SJCRH30 (cell line): ENCODE data around the gene SORD. TPM values are rescaled to one million over a fixed set of nuclear protein-coding genes. Genes with fewer than 3 reads are reported as not detected.
A peak's percentile ranks its signal among the peaks of the same experiment; 100 is the strongest.

Source experiments
- DNase-seq, 2 experiments: peaks; one replicate each; pipeline ENCODE4 v3.0.0-alpha.2; 2015 to 2020
- H3K27ac ChIP-seq: fragments of 250-450 bp; sonication (Bioruptor Pico); 2 replicates; pipeline ENCODE4 v1.5.1; 2020; ENCODE audit warnings: mild to moderate bottlenecking, moderate library complexity
- H3K27me3 ChIP-seq: fragments of 250-450 bp; sonication (Bioruptor Pico); 2 replicates; pipeline ENCODE4 v1.5.1; 2020; ENCODE audit warnings: mild to moderate bottlenecking, moderate library complexity
- H3K36me3 ChIP-seq: fragments of 250-450 bp; sonication (Bioruptor Pico); 2 replicates; pipeline ENCODE4 v1.5.1; 2020; ENCODE audit warnings: mild to moderate bottlenecking, moderate library complexity
- H3K4me1 ChIP-seq: fragments of 250-450 bp; sonication (Bioruptor Pico); 2 replicates; pipeline ENCODE4 v1.5.1; 2020; ENCODE audit warnings: mild to moderate bottlenecking, moderate library complexity
- H3K4me3 ChIP-seq: fragments of 250-450 bp; sonication (Bioruptor Pico); 2 replicates; pipeline ENCODE4 v1.5.1; 2020; ENCODE audit warnings: mild to moderate bottlenecking, moderate library complexity
- H3K9me3 ChIP-seq: fragments of 250-450 bp; sonication (Bioruptor Pico); replicated peaks from 2 replicates; pipeline ENCODE4 v1.5.1; 2020; ENCODE audit warnings: mild to moderate bottlenecking, moderate library complexity
- total RNA-seq: library from RNA; depleted of rRNA; stranded (reverse); fragments of >200 nt; shearing (Covaris generic); gene quantifications from 2 replicates; pipeline ENCODE4 v1.2.3, GENCODE V29; 2014; rRNA removed

The SORD gene
- total RNA-seq, 1 experiment from 2014 or later, result 48.8 TPM

- H3K27ac ChIP-seq, result no peak overlapping the region
These were observed 97.3 kb downstream of the SORD start for GRCh38 chr15:45120081-45120972.

DNA sequence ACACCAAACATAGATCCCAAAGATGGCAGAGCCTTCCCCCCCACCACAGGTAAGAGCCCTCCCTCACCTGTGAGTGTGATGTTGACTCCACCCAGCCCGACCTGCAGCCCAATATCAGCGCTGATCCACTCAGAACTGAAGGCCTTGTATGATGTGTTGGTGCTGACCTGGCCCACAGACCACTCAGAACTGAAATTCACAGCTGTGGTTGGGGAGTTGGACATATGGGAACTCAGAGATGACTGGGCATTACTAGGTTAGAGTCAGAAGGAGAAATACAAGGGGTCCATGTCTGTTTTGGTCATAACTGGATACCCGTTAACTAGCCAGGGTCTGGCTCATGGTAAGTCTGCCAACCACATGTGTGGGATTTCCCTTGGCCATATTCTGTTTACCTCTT lies 98.0 kb downstream of the SORD start:
- Histone ChIP-seq H3K4me1 (no peaks in the 10 kb centered on the region), H3K27me3 (no peaks in the 10 kb centered on the region; the same call in 1 of the 2 replicates), H3K4me3 (no peak overlapping the region), H3K36me3 (no peaks in the 10 kb centered on the region), H3K9me3 (no peaks in the 10 kb centered on the region), H3K27ac (no peak overlapping the region)
- DNase-seq, result no peak

More at GRCh38 chr15:45120081-45120972, 97.3 kb downstream of the SORD start:
- H3K27me3 ChIP-seq, result no peaks in the 10 kb centered on the region; the same call in 1 of the 2 replicates
- no peaks in the 10 kb centered on the region for H3K9me3 ChIP-seq
- no peaks in the 10 kb centered on the region for H3K36me3 ChIP-seq
- H3K4me3 ChIP-seq, result no peak overlapping the region
- DNase-seq, result no peak
- no peaks in the 10 kb centered on the region for H3K4me1 ChIP-seq

DNA sequence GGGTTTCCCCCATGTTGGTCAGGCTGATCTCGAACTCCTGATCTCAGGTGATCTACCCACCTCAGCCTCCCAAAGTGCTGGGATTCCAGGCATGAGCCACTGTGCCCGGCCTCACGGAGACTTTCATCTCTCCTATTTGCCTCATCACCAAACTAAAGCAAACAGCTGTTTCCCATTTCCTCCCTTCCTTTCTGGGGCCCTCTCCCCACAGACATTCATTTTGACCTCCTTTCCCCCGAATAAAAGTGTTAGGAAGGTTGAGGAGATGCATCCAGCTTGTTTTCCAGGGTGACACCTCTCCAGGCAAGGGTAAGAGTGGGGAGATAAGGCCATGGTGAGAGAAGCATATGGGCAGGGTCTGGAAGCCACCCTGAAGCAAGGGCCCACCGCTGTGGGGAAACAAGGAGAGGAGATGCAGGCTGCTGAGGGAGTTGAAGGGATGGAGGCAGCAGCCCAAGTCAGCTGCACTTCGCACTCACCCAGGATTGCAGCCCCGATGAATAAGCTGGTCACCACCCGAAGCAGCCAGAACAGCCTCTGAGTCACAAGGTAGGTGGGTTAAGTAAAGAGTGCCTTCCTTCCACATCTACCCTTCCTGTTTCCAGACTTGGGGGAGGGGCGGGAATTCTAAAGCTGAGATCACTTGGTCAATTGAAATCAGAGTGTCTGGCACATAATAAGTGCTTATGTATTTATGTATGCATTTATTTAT lies 98.9 kb downstream of the SORD start:
- no peak for DNase-seq
- Histone ChIP-seq H3K27ac (no peak overlapping the region), H3K27me3 (no peaks in the 10 kb centered on the region; the same call in 1 of the 2 replicates), H3K9me3 (no peaks in the 10 kb centered on the region), H3K36me3 (no peaks in the 10 kb centered on the region), H3K4me1 (no peaks in the 10 kb centered on the region), H3K4me3 (no peak overlapping the region)

DNA sequence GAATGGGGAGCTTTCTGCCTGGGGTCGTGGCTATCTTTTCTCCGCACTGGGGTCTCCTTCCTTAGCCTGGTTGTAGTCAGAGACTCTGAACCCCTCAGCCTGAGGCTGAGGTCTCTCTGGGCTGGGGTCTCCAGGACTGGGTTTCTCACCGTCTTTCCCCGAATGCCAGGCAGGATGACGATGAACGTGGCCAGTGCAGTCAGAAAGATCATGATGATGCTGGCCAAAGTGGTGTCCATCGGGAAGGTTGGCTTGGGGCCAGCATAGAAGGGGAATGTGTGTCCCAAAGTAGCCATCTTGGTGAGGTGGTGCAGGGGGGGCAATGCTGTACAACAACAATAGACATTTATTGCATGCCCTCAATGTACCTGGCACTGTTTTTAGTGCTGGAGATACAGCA lies 99.7 kb downstream of the SORD start:
- H3K4me1 ChIP-seq, result no peaks in the 10 kb centered on the region
- DNase-seq, result no peak
- no peak overlapping the region for H3K4me3 ChIP-seq
- peaks cover 4% of the 10 kb centered on the region; the same call in 1 of the 2 replicates for H3K27me3 ChIP-seq
- H3K27ac ChIP-seq, result no peak overlapping the region
- H3K36me3 ChIP-seq, result no peaks in the 10 kb centered on the region
- H3K9me3 ChIP-seq, result no peaks in the 10 kb centered on the region

DNA sequence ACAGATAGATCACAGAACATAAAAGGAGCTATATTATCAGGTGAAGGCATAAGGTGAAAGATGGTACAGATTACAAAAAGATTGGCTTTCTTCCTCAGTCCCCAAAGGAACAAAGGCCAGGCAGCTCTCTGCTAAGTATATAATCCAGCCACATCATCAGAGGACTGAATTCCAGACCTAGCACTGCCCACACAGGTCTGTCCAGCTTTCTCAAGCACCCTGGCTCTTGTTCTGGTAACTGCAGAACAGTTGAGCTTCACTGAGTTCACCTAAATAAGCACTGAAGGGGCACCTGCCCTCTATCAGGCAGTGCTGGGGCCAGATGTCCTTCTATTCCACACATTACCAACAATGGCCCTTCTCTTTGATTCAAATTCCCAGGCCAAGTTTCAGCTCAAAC lies 100.4 kb downstream of the SORD start:
- no peaks in the 10 kb centered on the region for H3K36me3 ChIP-seq
- no peak for DNase-seq
- H3K9me3 ChIP-seq, result no peaks in the 10 kb centered on the region
- no peak overlapping the region for H3K4me3 ChIP-seq
- no peaks in the 10 kb centered on the region for H3K4me1 ChIP-seq
- H3K27me3 ChIP-seq, result peaks cover 5% of the 10 kb centered on the region; the same call in 1 of the 2 replicates
- H3K27ac ChIP-seq, result no peak overlapping the region

- Histone ChIP-seq H3K27ac (no peak overlapping the region), H3K36me3 (no peaks in the 10 kb centered on the region), H3K4me3 (no peak overlapping the region), H3K4me1 (no peaks in the 10 kb centered on the region), H3K9me3 (no peaks in the 10 kb centered on the region), H3K27me3 (peaks cover 13% of the 10 kb centered on the region; the same call in 1 of the 2 replicates)
- DNase-seq, result peak; percentile 35 to 67
These were observed 103.7 kb downstream of the SORD start for GRCh38 chr15:45126535-45127158.

Other genes starting within 250 kb of the SORD start
- not detected in 2 replicates for gene TERB2, start 66.5 kb upstream of the SORD start, total RNA-seq
- gene DUOX2, start 91.0 kb downstream of the SORD start, total RNA-seq, result not detected in 2 replicates
- not detected in 2 replicates for gene DUOXA2, start 91.1 kb downstream of the SORD start, total RNA-seq
- gene DUOXA1, start 106.7 kb downstream of the SORD start, total RNA-seq, result 0.04 TPM in 1 of 2 replicates, not detected in the other
- gene DUOX1, start 106.8 kb downstream of the SORD start, total RNA-seq, result not detected in 2 replicates
- gene SHF, start 164.8 kb downstream of the SORD start, total RNA-seq, result 22.1 and 22.9 TPM in 2 replicates
- gene SLC28A2, start 229.0 kb downstream of the SORD start, total RNA-seq, result not detected in 2 replicates